GM12878 (cell line): ENCODE measurements around the gene ATG4B. TPM values are rescaled to one million over a fixed set of nuclear protein-coding genes. Genes with fewer than 3 reads are reported as not detected.

ENCODE experiments used
- ATF2 ChIP-seq: IDR thresholded peaks from 2 replicates; pipeline ENCODE4 v1.6.1; 2012; ENCODE audit warnings: low read length, inconsistent platforms
- BHLHE40 ChIP-seq, 2 experiments: fragments of 450-650 bp in 1 of 2; IDR thresholded peaks; 2 replicates each; pipeline ENCODE4 v1.6.1; 2011 to 2017; ENCODE audit warnings: low read depth in 2 of 2, borderline replicate concordance in 1 of 2, improper control_type of control experiment in 1 of 2, low read length in 1 of 2, mild to moderate bottlenecking in 1 of 2
- CBFB ChIP-seq: IDR thresholded peaks from 2 replicates; pipeline ENCODE4 v1.6.1; 2016; ENCODE audit warnings: antibody characterized with exemption, low read depth
- CBX3 ChIP-seq: fragments of 200-600 bp; sonication (generic); IDR thresholded peaks from 2 replicates; pipeline ENCODE4 v1.6.1; 2016; ENCODE audit warnings: low read depth, borderline replicate concordance
- CEBPB ChIP-seq, 2 experiments: fragments of 150-350 bp in 1 of 2; IDR thresholded peaks; 2 replicates each; pipeline ENCODE4 v1.6.1; 2012 to 2014; ENCODE audit warnings: low read depth in 2 of 2, low read length in 2 of 2, borderline replicate concordance in 1 of 2, inconsistent platforms in 1 of 2
- CHD2 ChIP-seq: IDR thresholded peaks from 2 replicates; pipeline ENCODE4 v1.6.1; 2011; ENCODE audit warnings: low read depth, low read length, improper control_type of control experiment, borderline replicate concordance
- CHD4 ChIP-seq: fragments of 200-600 bp; sonication (generic); IDR thresholded peaks from 2 replicates; pipeline ENCODE4 v1.6.1; 2016; ENCODE audit warnings: mild to moderate bottlenecking
- DPF2 ChIP-seq: fragments of 450-650 bp; IDR thresholded peaks from 2 replicates; pipeline ENCODE4 v1.6.1; 2017; ENCODE audit warnings: mild to moderate bottlenecking
- EP300 ChIP-seq, 2 experiments: fragments of 150-350 bp in 1 of 2; IDR thresholded peaks; 2 replicates each; pipeline ENCODE4 v1.6.1; 2011 to 2012; ENCODE audit warnings: low read depth in 2 of 2, low read length in 2 of 2, borderline replicate concordance in 1 of 2, improper control_type of control experiment in 1 of 2, inconsistent platforms in 1 of 2; ENCODE audit not compliant: control insufficient read depth in 1 of 2
- ETV6 ChIP-seq, 2 experiments: fragments of 450-650 bp in 1 of 2; IDR thresholded peaks in 1 of 2; conservative IDR thresholded peaks in 1 of 2; 2 replicates each; pipeline ENCODE4 v1.6.1; 2014; ENCODE audit warnings: antibody characterized with exemption in 1 of 2, borderline replicate concordance in 1 of 2, low read depth in 1 of 2, mild to moderate bottlenecking in 1 of 2, moderate library complexity in 1 of 2
- HDAC6 ChIP-seq: fragments of 200-600 bp; sonication (generic); IDR thresholded peaks from one replicate; pipeline ENCODE4 v1.8.0; 2017; ENCODE audit warnings: antibody characterized with exemption; ENCODE audit not compliant: unreplicated experiment
- JUND ChIP-seq: IDR thresholded peaks from 2 replicates; pipeline ENCODE4 v1.6.1; 2012; ENCODE audit warnings: low read depth, mild to moderate bottlenecking, low read length, improper control_type of control experiment, moderate library complexity
- MEF2A ChIP-seq: IDR thresholded peaks from 2 replicates; pipeline ENCODE4 v1.6.1; 2011; ENCODE audit warnings: low read depth, mild to moderate bottlenecking, low read length, moderate library complexity; ENCODE audit not compliant: insufficient read depth
- NFYA ChIP-seq: IDR thresholded peaks from 2 replicates; pipeline ENCODE4 v1.6.1; 2011; ENCODE audit warnings: low read depth, mild to moderate bottlenecking, low read length, improper control_type of control experiment, borderline replicate concordance
- RUNX3 ChIP-seq: IDR thresholded peaks from 2 replicates; pipeline ENCODE4 v1.6.1; 2012; ENCODE audit warnings: low read length, inconsistent platforms
- SIX5 ChIP-seq: IDR thresholded peaks from 2 replicates; pipeline ENCODE4 v1.6.1; 2011; ENCODE audit warnings: mild to moderate bottlenecking, low read depth, low read length, moderate library complexity; ENCODE audit not compliant: severe bottlenecking
- SMAD1 ChIP-seq: fragments of 450-650 bp; IDR thresholded peaks from 2 replicates; pipeline ENCODE4 v1.6.1; 2018; ENCODE audit warnings: mild to moderate bottlenecking, low read depth; ENCODE audit not compliant: partially characterized antibody
- SMC3 ChIP-seq: IDR thresholded peaks from 2 replicates; pipeline ENCODE4 v1.6.1; 2011; ENCODE audit warnings: low read length, improper control_type of control experiment, borderline replicate concordance
- SP1 ChIP-seq: IDR thresholded peaks from one replicate; pipeline ENCODE4 v1.6.1; 2011; ENCODE audit warnings: low read depth, low read length
- ZBED1 ChIP-seq: IDR thresholded peaks from 2 replicates; pipeline ENCODE4 v1.6.1; 2016; ENCODE audit warnings: borderline replicate concordance
- ZNF622 ChIP-seq: fragments of 450-650 bp; IDR thresholded peaks from 2 replicates; pipeline ENCODE4 v1.6.1; 2017; ENCODE audit warnings: mild to moderate bottlenecking, inconsistent platforms
- polyA plus RNA-seq, 11 experiments: library from polyadenylated mRNA; depleted of rRNA in 4 of 11; unstranded in 6 of 11; stranded (reverse) in 5 of 11; fragments of >200 nt; fragmentation: Nextera tagmentation in 4 of 11; fragmentation: Illumina TruSeq in 1 of 11; extraction: Ambion mirVana in 4 of 11; extraction: Trizol in 1 of 11; gene quantifications; 1 replicate in 1 of 11; 2 replicates in 10 of 11; pipeline versions ENCODE4 v1.2.1 to v1.2.3, GENCODE V29; 2011 to 2016; ENCODE audit warnings: inconsistent platforms in 2 of 11, missing spikeins in 2 of 11, low read depth in 1 of 11
- total RNA-seq, 4 experiments: library from RNA; depleted of rRNA in 3 of 4; stranded (reverse); fragments of >200 nt in 3 of 4; fragmentation: Illumina TruSeq in 1 of 4; extraction: Trizol in 1 of 4; gene quantifications; 2 replicates each; pipeline versions ENCODE4 v1.2.1 to v1.2.3, GENCODE V29; 2013 to 2021
- TF ChIP-seq, protein P1 (sequence below): IDR thresholded peaks from 2 replicates; pipeline ENCODE4 v1.6.1; 2012; ENCODE audit warnings: mild to moderate bottlenecking, low read depth, low read length
- TF ChIP-seq, protein P2 (sequence below): fragments of 450-650 bp; IDR thresholded peaks from 2 replicates; pipeline ENCODE4 v1.6.1; 2017; ENCODE audit warnings: mild to moderate bottlenecking, low read depth, inconsistent platforms; ENCODE audit not compliant: poor library complexity, severe bottlenecking

ATG4B gene
- total and polyA plus RNA-seq, 10 of the 15 experiments (the other 5 are each of a cell fraction or from before 2014, with no cell fraction given), result 5.8 to 84.1 (median 64.9) TPM

DNA sequence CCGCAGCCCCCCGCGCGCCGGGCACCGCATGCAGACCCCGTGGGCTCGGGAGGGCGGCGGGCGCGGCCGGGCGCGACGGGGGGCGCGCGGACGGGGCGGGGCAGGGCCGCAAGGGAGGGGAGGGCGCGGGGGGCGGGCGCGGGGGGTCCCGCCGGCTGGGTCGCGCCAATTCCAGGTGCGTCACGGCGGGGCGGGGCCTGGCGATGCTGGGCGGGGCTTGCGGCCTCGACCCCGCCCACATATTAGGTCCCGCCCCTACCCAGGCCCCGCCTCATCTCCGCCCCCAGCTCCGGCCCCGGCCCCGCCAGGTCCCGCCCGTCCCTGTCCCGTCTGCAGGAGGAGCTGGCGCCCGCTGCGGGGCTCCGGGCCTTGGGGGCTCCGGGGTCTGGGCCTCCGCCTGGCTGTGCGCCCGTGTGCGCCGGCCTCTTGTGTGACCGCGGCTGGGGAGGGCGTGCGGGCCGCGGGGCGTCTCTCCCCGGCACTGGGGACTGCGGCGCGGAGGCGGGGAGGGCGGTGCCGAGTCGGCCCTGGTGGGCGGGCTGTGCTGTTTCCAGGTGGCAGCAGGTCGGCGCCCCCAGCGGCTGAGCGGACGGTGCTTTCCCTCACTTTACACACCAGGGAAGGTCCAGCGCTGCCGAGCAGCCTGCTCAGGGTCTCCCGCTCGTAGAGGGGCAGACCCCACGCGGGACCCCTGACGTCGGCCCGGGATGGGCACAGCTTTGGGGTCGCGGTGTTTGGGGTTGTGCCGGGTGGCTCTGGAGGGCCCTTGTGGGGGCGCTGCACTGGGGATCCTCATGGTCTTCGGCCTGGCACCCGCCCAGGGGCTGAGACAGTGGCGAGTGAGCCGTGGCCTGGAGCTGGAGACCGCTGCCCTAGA lies 64.9 kb downstream of the ATG4B start (continued):
- TF ChIP-seq JUND (no peak), ZBED1 (no peak), BHLHE40 (IDR thresholded peaks at IDR 0.05; ENCODE audit: borderline replicate concordance in 1 of 2, low read depth in 2 of 2, low read length in 1 of 2) (peak; percentile 8 to 63; a peak in 2 of 4 replicates), SMAD1 (no peak), RUNX3 (no peak), CEBPB (IDR thresholded peaks at IDR 0.05; ENCODE audit: borderline replicate concordance in 1 of 2, low read depth in 2 of 2, low read length in 2 of 2) (no peak), SP1 (peak; percentile 66), CHD2 (0 out of 2 replicates have a peak, but pooled peaks have one; percentile 31), CHD4 (no peak), ATF2 (no peak), EP300 (IDR thresholded peaks at IDR 0.05; ENCODE audit: borderline replicate concordance in 1 of 2, control insufficient read depth in 1 of 2, low read depth in 2 of 2, low read length in 2 of 2) (no peak), SMC3 (no peak), MEF2A (no peak), ZNF622 (no peak), ETV6 (conservative IDR thresholded peaks at IDR 0.05 in 1 of 2, IDR thresholded peaks at IDR 0.05 in 1 of 2; ENCODE audit: borderline replicate concordance in 1 of 2, low read depth in 1 of 2) (no peak), CBX3 (no peak), DPF2 (peak; percentile 58), NFYA (no peak), SIX5 (no peak), CBFB (no peak), HDAC6 (no peak)
- TF ChIP-seq, protein P1, sequence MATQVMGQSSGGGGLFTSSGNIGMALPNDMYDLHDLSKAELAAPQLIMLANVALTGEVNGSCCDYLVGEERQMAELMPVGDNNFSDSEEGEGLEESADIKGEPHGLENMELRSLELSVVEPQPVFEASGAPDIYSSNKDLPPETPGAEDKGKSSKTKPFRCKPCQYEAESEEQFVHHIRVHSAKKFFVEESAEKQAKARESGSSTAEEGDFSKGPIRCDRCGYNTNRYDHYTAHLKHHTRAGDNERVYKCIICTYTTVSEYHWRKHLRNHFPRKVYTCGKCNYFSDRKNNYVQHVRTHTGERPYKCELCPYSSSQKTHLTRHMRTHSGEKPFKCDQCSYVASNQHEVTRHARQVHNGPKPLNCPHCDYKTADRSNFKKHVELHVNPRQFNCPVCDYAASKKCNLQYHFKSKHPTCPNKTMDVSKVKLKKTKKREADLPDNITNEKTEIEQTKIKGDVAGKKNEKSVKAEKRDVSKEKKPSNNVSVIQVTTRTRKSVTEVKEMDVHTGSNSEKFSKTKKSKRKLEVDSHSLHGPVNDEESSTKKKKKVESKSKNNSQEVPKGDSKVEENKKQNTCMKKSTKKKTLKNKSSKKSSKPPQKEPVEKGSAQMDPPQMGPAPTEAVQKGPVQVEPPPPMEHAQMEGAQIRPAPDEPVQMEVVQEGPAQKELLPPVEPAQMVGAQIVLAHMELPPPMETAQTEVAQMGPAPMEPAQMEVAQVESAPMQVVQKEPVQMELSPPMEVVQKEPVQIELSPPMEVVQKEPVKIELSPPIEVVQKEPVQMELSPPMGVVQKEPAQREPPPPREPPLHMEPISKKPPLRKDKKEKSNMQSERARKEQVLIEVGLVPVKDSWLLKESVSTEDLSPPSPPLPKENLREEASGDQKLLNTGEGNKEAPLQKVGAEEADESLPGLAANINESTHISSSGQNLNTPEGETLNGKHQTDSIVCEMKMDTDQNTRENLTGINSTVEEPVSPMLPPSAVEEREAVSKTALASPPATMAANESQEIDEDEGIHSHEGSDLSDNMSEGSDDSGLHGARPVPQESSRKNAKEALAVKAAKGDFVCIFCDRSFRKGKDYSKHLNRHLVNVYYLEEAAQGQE, result no peak
- TF ChIP-seq, protein P2, sequence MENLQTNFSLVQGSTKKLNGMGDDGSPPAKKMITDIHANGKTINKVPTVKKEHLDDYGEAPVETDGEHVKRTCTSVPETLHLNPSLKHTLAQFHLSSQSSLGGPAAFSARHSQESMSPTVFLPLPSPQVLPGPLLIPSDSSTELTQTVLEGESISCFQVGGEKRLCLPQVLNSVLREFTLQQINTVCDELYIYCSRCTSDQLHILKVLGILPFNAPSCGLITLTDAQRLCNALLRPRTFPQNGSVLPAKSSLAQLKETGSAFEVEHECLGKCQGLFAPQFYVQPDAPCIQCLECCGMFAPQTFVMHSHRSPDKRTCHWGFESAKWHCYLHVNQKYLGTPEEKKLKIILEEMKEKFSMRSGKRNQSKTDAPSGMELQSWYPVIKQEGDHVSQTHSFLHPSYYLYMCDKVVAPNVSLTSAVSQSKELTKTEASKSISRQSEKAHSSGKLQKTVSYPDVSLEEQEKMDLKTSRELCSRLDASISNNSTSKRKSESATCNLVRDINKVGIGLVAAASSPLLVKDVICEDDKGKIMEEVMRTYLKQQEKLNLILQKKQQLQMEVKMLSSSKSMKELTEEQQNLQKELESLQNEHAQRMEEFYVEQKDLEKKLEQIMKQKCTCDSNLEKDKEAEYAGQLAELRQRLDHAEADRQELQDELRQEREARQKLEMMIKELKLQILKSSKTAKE, result no peak
